ENCODE results near the gene EPHA1.
A peak's percentile ranks its signal among the peaks of the same experiment; 100 is the strongest.

EPHA1 gene

DNA sequence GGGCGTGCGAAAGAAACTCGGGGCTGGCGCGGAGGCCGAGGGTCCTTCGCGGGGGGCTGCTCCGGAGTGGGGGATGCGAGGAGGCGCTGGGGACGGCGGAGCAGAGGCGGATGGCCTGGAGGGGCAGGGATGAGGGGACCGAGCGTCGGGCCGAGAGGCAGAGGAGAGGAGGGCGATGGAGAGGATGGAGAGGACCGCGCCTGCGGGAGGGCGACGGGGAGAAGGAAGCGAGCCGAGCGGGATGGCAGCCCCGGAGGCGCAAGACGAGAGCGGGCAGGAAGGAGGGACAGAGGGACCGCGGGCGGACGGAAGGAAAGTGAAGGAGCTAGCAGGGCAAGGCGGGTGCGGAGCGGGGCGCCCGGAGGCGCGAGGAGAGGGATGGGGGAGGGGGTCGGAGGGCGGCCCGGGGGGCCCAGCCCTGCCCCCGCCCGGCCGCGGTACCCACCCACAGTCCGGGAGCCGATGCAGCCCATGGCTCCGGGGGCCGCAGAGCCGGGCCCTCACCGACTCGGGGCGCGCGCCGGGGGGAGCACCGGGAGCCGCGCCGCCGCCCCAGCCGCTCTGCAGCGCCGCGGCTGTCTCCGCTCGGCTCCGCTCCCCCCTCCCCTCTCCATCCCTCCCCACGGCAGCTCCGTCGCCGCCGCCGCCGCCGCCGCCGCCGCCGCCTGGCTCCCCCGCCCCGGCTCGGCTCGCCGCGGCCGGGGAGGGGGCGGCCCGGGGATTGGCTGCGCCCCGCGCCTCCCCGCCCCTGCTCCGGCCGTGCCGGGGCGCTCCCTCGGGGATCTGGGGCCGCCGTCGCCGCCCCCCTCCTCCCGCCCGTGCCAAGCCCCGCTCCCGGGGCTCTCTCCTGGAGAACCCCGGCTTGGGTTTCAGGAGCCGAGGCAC is 46.3 kb downstream of the EPHA1 start, which contains the start of gene FAM131B (continued):
- TF ChIP-seq ZNF391 (tag by site-specific recombination; IDR thresholded peaks at IDR 0.05; ENCODE audit: borderline replicate concordance, low read depth) (peak; percentile 75; the same call in 1 of the 2 replicates), ZNF530 (tag by site-specific recombination; IDR thresholded peaks at IDR 0.05; ENCODE audit: low read depth) (no peak), ZNF239 (tag by site-specific recombination; IDR thresholded peaks at IDR 0.05) (no peak), ZNF132 (tag by site-specific recombination; IDR thresholded peaks at IDR 0.05; ENCODE audit: borderline replicate concordance) (no peak), SP2 (tag by site-specific recombination; IDR thresholded peaks at IDR 0.05) (peak; percentile 61), GLI2 (tag by site-specific recombination; IDR thresholded peaks at IDR 0.05; ENCODE audit: borderline replicate concordance, low read depth) (no peak), BCL11A (tag by site-specific recombination; IDR thresholded peaks at IDR 0.05; ENCODE audit: low read depth) (no peak), ZSCAN30 (tag by site-specific recombination; IDR thresholded peaks at IDR 0.05) (no peak), ZNF140 (tag by site-specific recombination; IDR thresholded peaks at IDR 0.05) (no peak), ZNF423 (tag by site-specific recombination; IDR thresholded peaks at IDR 0.05) (no peak), ZFP3 (tag by site-specific recombination; IDR thresholded peaks at IDR 0.05; ENCODE audit: low read depth) (no peak), TSHZ1 (tag by site-specific recombination; IDR thresholded peaks at IDR 0.05; ENCODE audit: borderline replicate concordance) (no peak), ZNF544 (tag by site-specific recombination; IDR thresholded peaks at IDR 0.05) (no peak), ZNF175 (tag by site-specific recombination; IDR thresholded peaks at IDR 0.05) (no peak), ZNF621 (tag by site-specific recombination; IDR thresholded peaks at IDR 0.05) (no peak), ZNF214 (tag by site-specific recombination; IDR thresholded peaks at IDR 0.05; ENCODE audit: borderline replicate concordance) (no peak), KLF10 (tag by site-specific recombination; IDR thresholded peaks at IDR 0.05) (no peak), ZNF112 (tag by site-specific recombination; IDR thresholded peaks at IDR 0.05) (no peak), ZNF274 (IDR thresholded peaks at IDR 0.05; ENCODE audit: low read length) (no peak), ZNF274 (tag by site-specific recombination; IDR thresholded peaks at IDR 0.05; ENCODE audit: borderline replicate concordance) (no peak), ZNF548 (tag by site-specific recombination; IDR thresholded peaks at IDR 0.05) (no peak), ZSCAN4 (tag by site-specific recombination; IDR thresholded peaks at IDR 0.05) (no peak), ZNF768 (tag by site-specific recombination; IDR thresholded peaks at IDR 0.05) (no peak), ZNF571 (tag by site-specific recombination; IDR thresholded peaks at IDR 0.05) (no peak), ZBTB49 (tag by site-specific recombination; IDR thresholded peaks at IDR 0.05; ENCODE audit: low read depth) (no peak), RBAK (tag by site-specific recombination; IDR thresholded peaks at IDR 0.05) (no peak), ZNF670 (tag by site-specific recombination; IDR thresholded peaks at IDR 0.05; ENCODE audit: low read depth) (no peak), ZNF792 (tag by site-specific recombination; IDR thresholded peaks at IDR 0.05) (no peak), ZNF747 (tag by site-specific recombination; IDR thresholded peaks at IDR 0.05) (no peak), ZBTB26 (tag by site-specific recombination; optimal IDR thresholded peaks at IDR 0.05) (peak; percentile 84)
- TF ChIP-seq, protein P1, sequence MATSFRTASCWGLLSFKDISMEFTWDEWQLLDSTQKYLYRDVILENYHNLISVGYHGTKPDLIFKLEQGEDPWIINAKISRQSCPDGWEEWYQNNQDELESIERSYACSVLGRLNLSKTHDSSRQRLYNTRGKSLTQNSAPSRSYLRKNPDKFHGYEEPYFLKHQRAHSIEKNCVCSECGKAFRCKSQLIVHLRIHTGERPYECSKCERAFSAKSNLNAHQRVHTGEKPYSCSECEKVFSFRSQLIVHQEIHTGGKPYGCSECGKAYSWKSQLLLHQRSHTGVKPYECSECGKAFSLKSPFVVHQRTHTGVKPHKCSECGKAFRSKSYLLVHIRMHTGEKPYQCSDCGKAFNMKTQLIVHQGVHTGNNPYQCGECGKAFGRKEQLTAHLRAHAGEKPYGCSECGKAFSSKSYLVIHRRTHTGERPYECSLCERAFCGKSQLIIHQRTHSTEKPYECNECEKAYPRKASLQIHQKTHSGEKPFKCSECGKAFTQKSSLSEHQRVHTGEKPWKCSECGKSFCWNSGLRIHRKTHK (tag by site-specific recombination; IDR thresholded peaks at IDR 0.05): no peak

Data from HEK293 (cell line).